Cardiac septum (tissue), 1 donor: ENCODE data around the gene SBDS. TPM values are rescaled to one million over a fixed set of nuclear protein-coding genes. Genes with fewer than 3 reads are reported as not detected.
"Not testable (repeated sequence)": the region's sequence is repeated elsewhere in the genome, so short reads cannot be mapped to it uniquely, and the experiment has no call there.

Experiments
- DNase-seq: peaks from one replicate; pipeline ENCODE4 v3.0.0-alpha.2; 2020; ENCODE audit warnings: low spot score
- intact Hi-C: fragments of 100-400 bp; cut with DNase I; formaldehyde crosslinking; loops from one replicate; pipeline ENCODE4 v1.14.0; 2022
- long read RNA-seq: library from polyadenylated mRNA; unstranded; transcript quantifications from one replicate; pipeline ENCODE4 v2.0.0, GENCODE V29; 2021
- total RNA-seq: library from RNA; stranded (reverse); fragmentation: NEBNext Ultra II Directional; extraction: Animal tissue kit (Norgen Biotek cat#: 25700); gene quantifications from one replicate; pipeline ENCODE4 v1.2.1, GENCODE V29; 2021
- donor health status: DM: no; HTN: no; CAD: no.

Gene SBDS
- 242 TPM for total RNA-seq
- long read RNA-seq, transcript SBDS-201 (5 exons, 1,631 nt) = major isoform, 434 of 465 reads
- long read RNA-seq, partial matches to known transcripts = 12 of 465 reads
- long read RNA-seq, other reads (novel, unspliced or antisense) = 18 of 465 reads

DNA sequence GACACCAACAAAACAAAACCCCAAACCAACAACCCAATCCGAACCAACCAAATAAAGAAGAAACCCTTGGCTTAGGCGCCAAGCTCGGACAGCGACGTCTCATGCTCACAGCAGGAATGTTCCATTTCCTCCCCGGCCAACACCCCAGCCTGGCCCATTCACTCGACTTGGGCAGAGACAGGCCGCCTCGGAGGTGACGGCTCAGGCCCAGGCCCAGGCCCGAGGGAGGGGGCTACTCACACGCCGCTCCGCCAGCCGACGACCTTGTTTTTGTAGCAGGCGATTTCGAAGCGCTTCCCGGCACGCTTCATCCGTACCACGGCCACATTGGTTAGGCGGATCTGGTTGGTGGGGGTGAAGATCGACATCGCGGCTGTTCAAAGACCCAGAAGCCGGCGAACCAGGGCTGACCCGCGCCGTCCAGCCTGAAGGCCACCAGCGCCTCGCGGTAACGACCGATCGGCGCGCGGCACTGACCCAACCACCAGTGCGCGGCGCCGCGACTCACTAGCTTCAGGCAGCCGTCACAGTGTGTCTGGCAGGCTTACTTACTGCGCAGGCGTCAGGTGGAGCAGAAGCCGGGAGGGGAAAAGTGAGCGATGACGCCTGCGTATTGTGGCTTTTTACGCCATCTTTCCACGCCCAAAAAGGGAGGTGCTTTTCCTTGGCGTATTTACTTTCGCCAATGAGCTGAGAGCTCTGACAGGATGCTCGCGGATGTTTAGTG, at the start of gene SBDS:
SBDS (minus strand) TSS at position 537 of the 727 bp plus-strand sequence; CDS start at position 368, 169 bp downstream.
- peak; percentile 96 for DNase-seq
- intact Hi-C loops = loop anchor here (10.0 kb wide), 2 partner anchors 250 to 430 kb away; partner anchors contain the start of gene RABGEF1

DNA sequence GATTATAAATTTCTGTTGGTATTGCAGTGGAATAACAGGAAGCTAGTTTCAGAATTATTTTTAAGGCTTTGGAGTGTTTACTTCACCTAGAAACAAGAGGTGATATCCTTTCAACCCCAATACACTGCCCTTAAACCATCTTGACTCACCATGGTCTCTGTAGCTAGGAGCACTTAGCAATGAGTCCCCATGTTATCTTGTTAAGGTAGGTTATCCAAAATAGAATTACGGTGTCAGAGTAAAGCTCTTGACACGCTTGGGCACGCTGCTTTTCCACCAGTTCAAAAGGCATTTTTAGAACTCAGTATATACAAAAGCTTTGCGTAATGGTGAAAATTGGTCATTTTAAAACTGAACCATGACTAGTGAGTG, 48.2 kb upstream of the SBDS start:
- DNase-seq, intact Hi-C loops: not testable (repeated sequence)

DNA sequence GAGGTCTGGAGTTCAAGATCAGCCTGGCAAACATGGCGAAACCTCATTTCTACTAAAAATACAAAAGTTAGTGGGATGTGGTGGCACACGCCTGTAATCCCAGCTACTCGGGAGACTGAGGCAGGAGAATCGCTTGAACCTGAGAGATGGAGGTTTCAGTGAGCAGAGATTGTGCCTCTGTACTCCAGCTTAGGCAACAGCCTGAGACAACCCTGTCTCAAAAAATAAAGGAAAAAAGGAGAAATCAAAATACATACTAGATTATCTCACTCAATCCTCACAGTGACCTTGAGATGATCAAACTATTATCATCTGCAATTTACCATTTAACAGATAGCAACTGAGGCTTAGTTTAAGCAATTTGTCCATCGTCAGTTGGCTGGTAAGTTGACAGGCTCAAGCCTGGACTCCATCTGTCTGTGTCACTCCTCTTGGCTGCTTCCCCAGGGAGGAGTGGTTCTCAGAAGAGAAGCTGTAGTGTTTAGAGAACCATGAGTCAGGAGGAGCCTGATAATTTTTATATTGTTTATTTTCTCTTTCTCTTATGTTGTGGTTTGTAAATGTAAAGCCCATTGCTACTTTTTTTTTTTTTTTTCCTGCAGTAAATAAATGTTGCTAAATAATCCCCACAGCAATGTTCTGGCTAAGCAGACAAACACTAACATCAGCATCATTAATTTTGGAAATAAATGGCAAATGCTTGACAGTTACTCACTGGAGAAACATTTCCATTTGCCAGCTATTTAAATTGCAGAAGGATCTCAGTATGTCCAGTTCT, 47.6 kb upstream of the SBDS start:
- intact Hi-C loops, DNase-seq: not testable (repeated sequence)

DNA sequence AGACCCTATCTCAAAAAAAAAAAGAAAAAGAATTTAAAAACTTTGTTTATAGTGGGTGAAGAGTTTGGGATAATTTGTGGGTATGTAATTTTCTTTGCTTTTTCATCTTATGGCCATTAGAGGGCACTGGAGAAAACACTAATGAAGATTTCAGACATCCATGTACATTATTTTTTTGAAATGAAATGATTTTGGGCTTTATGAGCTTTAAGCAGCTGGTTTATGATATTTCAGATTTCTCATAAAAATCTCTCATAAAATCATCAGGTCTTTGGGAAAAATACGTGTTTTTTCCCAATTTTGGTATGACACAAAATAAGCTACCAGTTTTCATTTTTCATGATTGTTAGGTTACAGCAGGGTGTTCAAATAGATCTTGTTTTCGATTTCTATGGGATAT, 45.4 kb upstream of the SBDS start:
- DNase-seq, intact Hi-C loops: not testable (repeated sequence)

DNA sequence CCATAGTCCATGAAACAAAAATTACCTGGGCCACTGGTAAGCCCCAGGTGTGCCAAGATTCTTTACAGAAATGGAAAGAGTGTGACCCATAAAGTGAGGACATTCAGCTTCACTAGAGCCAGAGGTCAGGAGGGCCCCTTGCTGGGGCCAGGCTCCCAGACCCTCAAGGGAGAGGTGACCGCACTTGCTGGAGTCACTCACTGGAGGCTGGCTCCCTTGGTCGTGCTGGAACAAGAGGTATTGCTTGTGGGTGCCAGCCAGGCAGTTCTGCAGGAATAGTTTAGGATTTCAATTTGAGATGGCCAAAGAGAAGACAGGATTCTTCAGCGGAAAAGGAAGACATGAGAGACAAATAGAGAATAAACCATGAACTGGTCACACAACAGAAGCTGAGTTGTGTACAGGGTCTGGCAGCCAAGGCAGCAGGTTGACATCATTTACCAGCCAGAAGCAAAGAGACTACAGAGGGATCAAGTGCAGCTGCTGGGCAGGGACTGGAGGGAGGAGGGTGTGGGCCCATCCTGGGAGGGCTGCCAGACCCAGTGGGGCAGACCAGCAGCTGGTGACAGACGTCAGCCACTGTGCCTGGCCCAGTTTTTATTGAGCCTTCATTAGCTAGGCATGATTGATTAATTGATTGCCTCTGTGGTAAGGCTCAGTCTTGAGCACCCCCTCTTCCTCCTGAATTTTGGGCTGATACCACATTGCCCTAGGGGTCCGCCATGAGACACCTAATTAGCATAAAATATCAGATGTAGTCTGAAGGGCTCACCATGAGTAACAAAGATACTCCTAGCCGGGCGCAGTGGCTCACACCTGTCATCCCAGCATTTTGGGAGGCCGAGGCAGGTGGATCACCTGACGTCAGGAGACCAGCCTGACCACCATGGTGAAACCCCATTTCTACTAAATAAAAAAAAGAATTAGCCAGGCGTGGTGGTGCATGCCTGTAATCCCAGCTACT, 41.3 kb upstream of the SBDS start:
- intact Hi-C loops, DNase-seq: not testable (repeated sequence)

DNA sequence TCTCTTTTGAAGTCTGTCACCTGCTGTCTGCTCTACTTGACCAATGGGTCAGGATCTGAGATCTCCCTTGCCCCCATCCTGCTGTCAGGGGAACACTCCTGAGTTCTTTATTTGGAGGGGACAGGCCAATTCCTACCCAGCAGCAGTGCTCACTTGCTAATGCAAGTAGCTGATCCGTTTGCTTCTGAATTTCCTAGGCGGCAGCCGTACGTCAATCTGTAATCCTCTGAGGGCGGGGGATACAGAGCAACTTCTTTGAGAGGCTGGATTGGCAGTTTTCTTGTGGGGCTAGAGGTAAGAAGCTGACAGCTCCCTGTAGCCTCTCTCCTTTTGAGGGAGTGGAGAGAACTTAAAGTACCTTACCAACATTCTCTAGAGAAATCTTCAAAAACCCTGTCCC, 37.9 kb upstream of the SBDS start:
- intact Hi-C loops = no loop called here
- DNase-seq = no peak

DNA sequence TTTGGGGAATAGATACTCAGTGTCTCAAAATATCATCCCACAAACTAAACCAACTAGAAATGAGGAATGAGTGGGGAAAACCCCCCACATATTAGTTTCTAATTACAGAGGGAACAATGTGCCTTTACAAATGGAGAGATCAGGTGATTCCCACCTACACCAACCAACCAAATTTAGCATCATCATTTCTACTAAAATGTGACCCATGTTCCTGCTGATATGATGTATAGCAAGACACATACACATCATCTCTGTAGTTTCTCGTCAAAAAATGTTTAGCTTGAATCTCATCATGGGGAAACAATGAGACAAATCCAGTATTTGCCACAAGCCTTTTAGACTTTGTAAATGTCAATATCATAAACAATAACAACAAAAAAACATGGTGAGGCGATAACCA, 36.3 kb upstream of the SBDS start:
- intact Hi-C loops, DNase-seq: not testable (repeated sequence)

DNA sequence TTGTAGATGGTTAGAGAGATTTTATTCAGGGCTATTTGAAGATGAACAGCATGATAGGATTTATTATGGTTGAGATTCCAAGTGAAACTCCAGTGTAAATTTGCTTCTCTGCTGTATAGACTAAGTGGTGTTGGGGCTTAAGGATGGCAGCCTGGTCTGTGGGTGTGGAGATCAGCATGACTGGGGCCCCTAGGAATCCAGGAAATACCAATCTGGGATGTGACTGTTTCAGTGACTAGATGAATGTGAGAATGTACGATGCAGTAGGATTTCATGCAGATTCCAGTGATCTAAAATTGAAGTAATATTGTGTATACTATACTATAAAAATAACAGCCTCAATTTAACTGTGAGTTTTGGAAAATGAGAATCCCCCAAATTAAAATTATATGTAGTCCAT, 30.1 kb upstream of the SBDS start:
- intact Hi-C loops, DNase-seq: not testable (repeated sequence)

DNA sequence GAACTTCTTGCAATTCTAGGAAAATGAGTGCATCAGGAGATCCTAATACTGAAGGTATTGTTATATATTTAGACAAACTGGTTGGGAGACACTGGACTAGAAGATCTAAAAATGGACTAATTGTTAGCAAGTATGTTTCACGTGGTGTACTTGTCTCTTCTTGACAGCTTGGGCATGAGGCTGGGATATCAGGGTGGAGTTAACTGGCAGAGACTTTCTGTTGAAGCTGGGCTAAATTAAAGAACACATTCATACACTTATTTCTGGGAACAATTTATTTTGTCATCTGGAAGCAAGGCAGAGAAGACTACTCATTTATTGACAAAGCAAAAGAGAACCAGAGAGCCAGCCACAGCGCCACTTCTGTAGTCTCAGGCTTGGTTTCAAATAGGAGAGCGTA, 27.1 kb upstream of the SBDS start:
- intact Hi-C loops = no loop called here
- no peak for DNase-seq

DNA sequence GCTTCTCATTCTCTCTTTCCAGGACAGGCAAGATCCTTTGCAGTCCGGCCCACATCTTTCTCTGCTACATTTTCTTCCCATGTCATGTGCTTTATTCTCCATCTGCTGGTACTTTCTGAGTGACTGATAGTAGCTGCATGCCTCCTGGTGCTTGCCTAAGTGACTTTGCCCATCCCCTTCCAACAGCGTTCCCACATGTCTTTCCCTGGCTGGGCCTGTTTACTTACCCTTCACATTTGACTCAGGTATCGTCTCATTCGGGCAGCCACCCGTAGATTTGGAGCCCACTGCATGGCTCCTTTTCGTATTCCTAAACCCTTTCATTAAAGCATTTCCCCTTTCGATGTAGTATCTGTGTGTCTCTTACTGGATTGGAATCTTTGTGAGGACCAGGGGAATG, 25.9 kb upstream of the SBDS start:
- intact Hi-C loops = no loop called here
- DNase-seq = no peak

DNA sequence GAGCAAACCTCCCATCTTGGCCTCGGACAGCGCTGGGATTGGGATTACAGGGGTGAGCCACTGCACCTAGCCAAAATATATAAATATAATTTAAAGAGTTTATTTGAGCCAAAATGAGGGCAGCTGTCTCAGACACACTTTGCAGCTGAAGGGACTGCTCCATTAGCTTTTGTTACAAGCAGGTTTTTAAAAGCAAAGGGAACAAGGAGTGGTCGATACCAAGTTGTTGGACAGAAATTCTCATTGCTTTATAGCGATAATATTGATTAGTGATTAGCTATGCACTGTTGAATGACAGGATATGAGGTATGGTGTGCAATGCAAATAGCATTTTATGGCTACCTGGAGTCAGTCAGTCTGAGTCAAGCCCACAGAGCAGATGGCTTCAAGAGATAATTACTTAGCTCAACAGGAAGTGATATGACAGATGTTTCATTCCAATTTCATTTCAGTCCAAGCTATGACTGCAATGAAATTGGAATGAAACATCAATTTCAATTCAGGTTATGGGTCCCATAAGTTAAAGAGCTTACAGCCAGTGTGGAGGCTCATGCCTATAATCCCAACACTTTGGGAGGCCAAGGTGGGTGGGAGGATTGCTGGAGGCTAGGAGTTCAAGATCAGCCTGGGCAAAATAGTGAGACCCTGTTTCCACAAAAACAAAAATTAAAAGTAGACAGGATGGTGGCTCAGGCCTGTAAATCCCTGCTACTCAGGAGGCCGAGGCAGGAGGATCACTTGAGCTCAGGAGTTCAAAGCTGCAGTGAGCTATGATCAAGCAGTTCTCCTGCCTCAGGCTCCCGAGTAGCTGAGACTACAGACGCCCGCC, 24.4 kb upstream of the SBDS start:
- no peak for DNase-seq
- intact Hi-C loops = no loop called here

DNA sequence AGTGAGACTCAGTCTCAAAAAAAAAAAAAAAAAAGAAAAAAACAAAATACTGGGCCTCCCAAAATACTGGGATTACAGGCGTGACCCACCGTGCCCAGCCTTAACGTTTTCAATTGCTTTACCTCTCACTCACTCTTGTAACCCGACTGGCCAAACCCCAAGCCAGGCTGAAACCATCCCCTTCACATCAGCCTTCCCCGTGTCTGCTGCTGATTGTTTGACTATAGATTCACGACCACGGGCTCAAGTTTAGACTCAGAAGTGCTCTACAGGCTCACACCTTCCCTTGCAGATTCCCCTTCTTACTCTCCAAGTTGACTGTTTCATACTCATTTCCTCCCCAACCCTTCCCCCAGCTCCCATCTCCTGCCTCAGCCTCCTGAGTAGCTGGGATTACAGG, 23.6 kb upstream of the SBDS start:
- DNase-seq = no peak
- intact Hi-C loops = no loop called here

DNA sequence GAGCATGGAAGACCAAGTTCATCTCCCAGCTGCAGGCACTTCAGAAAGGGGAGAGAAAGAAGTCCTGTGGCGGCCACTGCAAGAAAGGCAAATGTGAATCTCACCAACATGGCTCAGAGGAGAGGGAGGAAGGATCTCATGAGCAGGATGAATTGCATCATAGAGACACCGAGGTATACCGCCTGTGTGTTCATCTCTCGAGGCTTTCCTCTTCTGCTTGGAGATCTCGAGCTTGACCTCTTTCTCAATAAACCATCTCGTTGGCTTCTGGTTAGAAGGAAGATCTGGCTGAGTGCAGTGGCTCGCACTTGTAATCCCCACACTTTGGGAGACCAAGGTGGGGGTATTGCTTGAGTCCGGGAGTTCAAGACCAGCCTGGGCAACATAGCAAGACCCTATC, 22.6 kb upstream of the SBDS start:
- DNase-seq, intact Hi-C loops: not testable (repeated sequence)

DNA sequence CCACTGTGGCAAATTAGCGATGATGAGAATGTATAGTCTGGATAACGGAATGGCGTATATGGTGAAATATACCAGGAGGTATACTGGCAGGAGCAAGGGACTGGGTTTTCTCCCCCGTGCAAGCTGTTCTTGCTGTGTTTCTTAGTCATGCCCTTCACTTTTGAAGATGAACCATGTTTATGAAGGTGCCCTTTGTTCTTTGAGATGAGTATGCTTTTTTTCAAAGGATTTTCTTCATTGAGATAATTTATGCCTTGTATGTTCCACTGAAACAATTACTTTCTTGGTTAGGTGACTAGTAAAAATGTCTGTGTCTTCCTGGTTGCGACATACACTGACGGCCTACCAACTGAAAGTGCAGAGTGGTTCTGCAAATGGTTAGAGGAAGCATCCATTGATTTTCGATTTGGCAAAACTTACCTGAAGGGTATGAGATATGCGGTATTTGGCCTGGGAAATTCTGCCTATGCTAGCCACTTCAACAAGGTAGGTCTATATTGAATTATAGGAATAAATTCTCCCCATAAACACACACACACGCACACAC, 18.8 kb upstream of the SBDS start:
- intact Hi-C loops, DNase-seq: not testable (repeated sequence)

DNA sequence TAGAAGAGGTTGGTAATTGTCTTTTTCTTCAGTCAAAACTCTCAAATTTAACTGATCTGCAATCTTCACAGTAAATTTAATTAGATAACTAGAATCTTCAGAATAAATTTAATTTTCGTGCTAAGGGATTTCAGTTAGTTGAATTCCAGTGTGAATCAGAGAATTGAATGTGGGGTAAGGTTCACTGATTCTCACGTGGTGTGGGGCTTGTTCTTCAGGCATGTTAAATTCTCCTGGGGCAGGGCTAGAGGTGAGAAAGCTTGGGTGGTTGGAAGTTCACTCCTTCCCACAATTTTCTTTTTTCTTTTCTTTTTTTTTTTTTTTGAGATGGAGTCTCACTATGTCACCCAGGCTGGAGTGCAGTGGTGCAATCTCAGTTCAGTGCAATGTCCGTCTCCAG, 14.3 kb upstream of the SBDS start:
- intact Hi-C loops, DNase-seq: not testable (repeated sequence)

DNA sequence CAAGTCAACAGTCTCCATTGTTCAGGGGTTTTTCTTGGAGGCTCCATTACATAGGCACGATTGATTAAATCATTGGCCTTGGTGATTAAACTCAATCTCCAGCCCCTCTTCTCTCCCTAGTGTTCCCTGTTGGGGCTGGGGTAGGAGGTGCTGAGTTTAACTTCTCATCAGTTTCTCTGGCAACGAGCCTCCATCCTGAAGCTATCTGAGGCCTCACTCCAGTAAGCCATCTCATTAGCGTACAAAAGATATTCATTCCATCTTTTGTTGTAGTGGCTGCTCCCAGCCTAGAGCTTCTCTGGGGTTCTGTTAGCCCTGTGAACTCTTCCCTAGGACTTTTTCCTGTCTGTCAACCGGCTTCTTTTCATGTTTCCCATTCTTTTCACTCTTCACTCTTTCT, 12.9 kb upstream of the SBDS start:
- intact Hi-C loops = no loop called here

DNA sequence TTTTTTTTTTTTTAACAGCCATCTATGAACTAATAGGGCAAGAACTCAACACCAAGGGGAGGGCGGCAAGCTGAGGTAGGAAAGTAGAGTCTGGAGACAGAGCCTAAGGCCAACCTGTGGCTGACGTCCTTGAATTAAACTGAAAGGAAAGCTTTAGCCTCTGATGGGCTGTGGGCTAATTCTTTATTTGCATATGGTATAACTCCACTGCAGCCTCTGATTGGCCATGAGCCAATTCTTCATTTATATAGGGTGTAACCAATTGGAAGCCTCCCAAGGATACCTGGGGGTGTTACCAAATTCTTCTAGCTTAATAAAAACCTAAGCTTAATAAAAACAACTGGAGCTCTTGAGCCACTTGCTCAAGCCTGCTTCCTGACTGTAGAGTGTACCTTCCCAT, 11.6 kb upstream of the SBDS start:
- intact Hi-C loops = no loop called here
- DNase-seq = no peak

More for the DNA sequence above, 12.9 kb upstream of the SBDS start:
- no peak for DNase-seq

DNA sequence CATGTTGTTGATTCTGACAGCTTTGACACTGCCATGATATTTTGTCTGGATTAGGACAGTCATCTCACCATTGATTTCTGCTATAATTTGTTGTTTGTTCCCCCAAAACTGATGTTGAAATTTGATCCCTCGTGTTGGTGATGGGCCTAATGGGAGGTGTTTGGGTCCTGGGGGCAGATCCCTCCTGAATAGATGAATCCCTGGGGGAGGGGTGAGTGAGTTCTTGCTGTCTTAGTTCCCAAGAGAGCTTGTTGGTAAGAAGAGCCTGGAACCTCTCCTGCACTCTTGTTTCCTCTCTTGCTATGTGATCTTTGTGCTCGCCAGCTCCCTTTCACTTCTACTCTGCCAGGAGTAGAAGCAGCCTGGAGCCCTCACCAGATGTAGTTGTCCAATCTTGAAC, 8.8 kb upstream of the SBDS start:
- intact Hi-C loops = not testable (repeated sequence)

More for the DNA sequence above, 8.8 kb upstream of the SBDS start:
- not testable (repeated sequence) for DNase-seq
